NOMO-1 (cell line): ENCODE measurements around the gene KIAA0586.
"Not testable (repeated sequence)": the region's sequence is repeated elsewhere in the genome, so short reads cannot be mapped to it uniquely, and the experiment has no call there.

Experiments used
- DNase-seq, 2 experiments: peaks; one replicate each; lab custom pipeline; 2025; ENCODE audit not compliant: unreplicated experiment in 2 of 2; lab: John Stamatoyannopoulos, UW

The KIAA0586 gene

DNA sequence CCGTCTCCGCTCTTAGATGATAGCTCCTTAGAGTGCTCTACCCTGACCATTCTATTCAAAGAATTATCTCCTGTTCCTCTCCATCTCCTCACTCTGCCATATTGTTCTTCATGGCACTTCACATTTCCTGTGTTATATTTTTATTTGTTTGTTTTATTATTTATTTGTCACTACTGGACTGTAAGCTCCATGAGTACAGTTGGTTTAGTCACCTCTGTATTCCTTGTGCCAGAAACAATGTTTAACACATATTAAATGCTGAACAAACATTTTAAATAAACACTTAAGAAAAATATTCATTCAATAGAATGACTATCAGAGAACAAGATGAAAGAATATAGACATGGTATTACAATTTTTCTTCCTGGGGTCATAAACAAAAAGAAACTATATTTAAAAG lies 35.6 kb downstream of the KIAA0586 start:
- DNase-seq = no peak

- no peak for DNase-seq
These were observed 37.1 kb downstream of the KIAA0586 start for GRCh38 chr14:58464652-58465051.

DNA sequence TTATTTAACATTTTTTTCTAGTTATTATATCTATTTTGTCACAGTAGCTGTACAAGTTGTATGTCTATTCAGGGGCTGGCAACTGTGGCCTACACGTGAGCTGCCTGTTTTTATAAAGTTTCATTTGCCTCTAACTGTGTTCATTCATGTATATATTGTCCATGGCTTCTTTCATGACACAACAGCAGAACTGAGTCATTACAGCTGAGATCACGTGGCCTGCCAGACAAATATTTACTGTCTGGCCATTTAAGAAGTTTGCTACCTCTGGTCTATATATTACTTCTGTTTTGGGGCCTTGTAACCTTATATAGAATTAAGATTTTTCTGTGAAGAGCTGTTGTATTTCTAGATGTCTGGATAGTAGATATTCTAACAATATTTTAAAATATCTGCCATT lies 37.9 kb downstream of the KIAA0586 start:
- no peak for DNase-seq

GRCh38 chr14:58466459-58466858 lies 38.9 kb downstream of the KIAA0586 start:
- DNase-seq = no peak

GRCh38 chr14:58467575-58467974 lies 40.1 kb downstream of the KIAA0586 start:
- DNase-seq = no peak

DNA sequence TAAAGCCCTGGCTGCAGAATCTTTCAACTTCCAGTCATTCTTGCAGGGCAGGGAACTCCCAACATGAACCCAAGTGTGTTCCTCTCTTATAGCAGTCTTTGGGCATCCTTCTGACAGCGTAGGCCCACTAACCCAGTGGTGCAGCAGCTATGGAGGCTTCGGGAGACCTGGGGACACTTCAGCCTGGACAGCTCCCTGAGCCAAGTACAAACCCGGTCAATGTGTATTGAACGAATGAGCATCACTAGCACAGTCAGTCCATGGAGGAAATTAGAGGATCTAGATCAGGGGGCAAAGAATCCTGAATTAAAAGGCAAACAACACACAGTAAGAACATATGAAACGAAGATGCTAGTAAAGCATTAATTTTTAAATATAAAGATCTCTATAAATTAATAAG lies 41.8 kb downstream of the KIAA0586 start:
- no peak for DNase-seq

DNA sequence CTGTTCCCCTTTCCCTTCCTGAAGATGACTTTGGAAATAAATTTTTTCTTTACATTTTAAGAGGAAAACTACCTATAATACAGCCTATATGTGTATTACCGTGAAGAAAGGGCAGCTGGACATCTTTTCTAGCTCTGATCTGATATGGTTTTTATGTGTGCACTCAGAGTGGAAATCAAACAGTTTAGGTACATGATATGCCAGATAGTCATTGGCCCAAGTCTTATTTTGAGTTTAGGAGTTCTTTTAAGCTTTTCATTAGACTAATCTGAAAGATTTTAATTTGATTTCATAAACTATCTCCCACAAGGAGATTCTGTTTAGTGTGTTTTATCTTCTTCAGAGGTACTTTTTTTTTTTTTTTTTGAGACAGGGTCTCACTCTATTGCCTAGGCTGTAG lies 48.8 kb downstream of the KIAA0586 start:
- no peak for DNase-seq

DNA sequence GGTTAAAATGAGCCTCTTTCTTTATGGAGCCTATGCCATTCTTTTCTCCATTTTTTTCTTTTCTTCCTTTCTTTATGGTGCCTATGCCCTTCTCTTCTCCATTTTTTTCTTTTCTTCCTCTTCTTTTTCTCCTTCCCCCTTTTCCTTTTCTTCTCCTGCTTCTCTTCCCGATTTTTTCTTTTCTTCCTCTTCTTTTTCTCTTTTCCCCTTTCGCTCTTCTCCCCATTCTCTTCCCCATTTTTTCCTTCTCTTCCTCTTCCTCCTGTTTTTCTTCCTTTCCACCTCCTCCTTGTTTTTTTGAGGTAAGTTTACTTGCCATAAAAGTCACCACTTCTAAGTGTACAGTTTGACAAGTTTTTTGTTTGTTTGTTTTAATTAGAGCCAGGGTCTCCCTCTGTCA lies 50.1 kb downstream of the KIAA0586 start:
- DNase-seq = no peak

DNA sequence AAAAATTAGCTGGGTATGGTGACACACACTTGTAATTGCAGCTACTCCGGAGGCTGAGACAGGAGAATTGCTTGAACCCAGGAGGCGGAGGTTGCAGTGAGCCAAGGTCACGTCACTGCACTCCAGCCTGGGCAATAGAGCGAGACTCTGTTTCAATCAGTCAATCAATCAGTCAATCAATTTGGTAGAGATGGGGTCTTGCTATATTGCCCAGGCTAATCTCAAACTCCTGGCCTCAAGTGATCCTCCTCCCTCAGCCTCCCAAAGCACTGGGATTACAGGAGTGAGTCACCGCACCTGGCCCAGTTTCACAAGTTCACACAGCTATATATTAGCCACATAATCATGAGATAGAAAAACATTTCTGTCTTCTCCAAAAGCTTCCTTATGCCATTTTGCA lies 50.8 kb downstream of the KIAA0586 start:
- not testable (repeated sequence) for DNase-seq

- peak; percentile 82 to 91 for DNase-seq
These were observed 52.5 kb downstream of the KIAA0586 start for GRCh38 chr14:58479975-58480374.

DNA sequence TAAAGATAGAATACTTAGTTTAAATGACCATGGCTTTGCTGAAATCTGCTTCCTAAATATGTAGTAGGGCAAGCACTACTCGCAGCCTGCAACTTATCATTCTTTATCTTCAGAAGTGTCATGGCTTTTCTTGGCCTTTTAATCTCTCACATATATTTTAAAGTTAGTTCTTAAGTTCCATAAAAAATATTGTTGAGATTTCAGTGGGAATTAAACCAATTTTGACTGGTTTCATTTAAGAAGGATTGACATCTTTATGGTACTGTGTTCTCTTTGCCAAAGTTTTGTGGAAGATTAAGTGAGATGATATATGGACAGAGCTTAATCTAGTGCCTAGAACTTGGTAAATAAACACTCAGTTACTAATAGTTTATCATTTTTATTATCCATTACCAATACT lies 56.7 kb downstream of the KIAA0586 start:
- no peak for DNase-seq

GRCh38 chr14:58488550-58488949 lies 61.0 kb downstream of the KIAA0586 start:
- peak; percentile 22 to 24 for DNase-seq

GRCh38 chr14:58491593-58491992 lies 64.1 kb downstream of the KIAA0586 start:
- no peak for DNase-seq

DNA sequence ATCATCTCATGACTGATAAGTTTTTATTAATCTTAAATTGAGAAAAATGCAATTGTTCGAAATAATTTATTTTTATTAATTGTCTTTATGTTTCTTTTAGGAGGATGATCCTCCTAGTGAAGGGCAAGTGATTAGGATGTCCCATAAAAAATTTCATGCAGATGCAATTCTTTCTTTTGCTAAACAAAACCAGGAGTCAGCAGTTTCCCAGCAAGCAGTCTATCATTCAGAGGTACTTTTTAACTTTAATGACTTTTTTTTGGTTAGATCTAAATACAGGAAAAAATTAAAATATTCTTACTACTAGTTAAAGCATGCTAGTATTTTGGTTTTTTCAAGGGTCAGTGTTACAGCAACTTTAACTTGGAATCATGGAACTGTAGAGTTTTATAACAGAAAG lies 64.5 kb downstream of the KIAA0586 start:
- DNase-seq = no peak

GRCh38 chr14:58501214-58501816 lies 73.8 kb downstream of the KIAA0586 start:
- peak; percentile 11 to 77 for DNase-seq

DNA sequence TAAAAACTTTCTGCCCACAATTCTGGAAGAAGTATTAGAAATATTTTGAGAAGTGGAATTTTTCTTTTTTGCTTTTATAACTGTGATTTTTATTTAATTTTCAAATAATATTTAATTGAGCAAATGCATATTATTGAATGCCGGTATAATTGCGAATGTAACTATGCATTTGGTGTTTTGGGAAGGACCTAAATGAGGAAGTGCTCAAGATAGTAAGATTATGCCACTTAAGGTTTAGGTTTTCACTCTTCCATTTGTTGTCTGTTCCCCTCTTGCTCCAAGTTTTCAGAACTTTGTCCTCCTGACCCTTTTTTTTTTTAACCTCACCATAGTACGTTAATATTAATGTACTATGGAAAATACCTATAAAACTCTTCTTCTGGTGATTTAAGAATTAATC lies 85.8 kb downstream of the KIAA0586 start:
- DNase-seq = peak in 1 of 2 experiments; percentile 50

DNA sequence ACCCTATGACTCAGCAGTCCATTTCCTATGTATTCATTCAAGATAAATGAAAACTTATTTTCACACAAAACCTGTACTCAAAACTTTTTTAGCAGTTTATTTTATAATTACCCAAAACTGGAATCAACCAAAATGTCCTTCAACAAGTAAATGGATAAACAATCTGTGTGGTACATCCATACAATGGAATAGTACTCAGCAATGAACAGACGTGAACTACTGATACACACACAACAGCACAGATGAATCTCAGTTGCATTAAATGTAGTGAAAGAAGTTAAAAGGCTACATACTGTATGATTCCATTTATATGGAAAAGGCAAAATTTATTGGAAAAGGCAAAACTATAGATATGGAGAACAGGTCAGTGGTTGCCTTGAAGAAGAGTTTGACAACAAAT lies 90.1 kb downstream of the KIAA0586 start:
- DNase-seq = no peak

DNA sequence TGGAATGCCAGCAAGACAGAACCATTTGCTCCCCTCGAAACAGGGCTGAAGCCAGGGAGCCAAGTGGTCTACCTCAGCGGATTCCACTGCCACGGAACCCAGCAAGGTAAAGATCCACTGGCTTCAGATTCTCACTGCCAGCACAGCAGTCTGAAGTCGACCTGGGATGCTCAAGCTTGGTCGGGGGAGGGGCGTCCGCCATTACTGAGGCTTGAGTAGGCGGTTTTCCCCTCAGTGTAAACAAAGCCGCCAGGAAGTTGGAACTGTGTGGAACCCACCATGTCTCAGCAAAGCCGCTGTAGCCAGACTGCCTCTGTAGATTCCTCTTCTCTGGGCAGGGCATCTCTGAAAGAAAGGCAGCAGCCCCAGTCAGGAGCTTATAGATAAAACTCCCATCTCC lies 98.2 kb downstream of the KIAA0586 start:
- DNase-seq = not testable (repeated sequence)

DNA sequence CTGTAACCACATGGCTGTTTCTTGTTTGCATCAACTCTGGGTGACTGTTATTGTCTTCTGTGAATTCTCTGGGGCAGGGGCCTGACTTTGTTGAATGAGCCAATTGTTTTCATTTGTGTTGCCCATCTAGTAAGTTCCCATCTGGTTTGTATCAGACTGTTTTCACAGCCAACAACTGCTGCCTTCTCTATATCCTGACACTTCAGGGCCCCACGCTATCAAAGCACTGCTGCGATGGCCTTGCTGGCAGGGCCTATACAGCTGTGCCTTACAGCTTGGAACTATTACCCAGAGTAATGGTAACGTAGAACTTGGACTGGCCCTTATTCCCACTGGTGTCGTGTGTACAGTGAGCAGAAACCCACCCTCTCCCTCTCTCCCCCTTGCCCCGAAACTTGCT lies 105.9 kb downstream of the KIAA0586 start:
- DNase-seq = no peak

GRCh38 chr14:58535044-58535443 lies 107.5 kb downstream of the KIAA0586 start:
- no peak for DNase-seq

- no peak for DNase-seq
These were observed 109.5 kb downstream of the KIAA0586 start for GRCh38 chr14:58537004-58537403.

DNA sequence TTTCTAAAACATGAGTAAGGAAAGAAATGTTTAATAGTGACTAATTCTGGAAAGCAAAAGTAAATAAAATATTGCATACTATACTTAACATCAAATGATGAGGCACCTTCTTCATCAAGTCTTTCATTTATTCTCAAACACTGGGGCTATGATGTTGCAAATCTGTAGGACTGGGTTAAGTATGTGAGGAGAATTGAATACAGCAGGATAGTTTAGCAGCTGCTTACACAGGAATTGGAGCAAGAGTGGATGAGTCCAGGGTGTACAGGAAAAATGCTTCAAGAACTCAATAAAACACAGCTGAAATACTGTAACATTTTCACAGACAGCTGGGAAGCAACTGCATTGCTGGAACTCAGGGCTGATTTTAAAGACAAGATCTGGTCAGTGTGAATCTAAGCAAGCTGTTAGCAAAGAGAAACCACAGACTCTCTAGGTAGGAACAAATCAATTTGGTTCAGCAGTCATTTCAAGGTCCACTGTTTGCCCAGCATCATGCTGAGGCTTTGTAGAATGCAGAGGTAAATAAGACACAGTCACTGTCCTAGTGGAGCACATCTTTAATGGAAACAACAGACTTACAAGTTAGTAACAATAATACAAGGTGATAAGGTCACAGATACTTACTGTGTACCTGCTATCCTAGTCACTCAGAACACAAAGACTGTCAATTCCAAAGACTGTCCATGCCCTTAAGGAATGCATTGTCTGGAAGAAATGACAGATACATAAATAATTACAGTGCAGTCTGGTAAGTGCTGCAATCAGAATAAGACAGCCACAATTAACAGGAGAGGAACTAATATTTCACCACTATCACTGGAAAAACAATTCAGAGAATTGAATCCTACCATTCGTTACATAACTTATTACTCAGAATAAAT lies 113.5 kb downstream of the KIAA0586 start:
- peak in 1 of 2 experiments; percentile 7 for DNase-seq
